HG02943 (cell line): Measurements from ENCODE around the gene SH3RF3.

Source experiments
- ATAC-seq: cut with Tn5 transposase; IDR thresholded peaks from one replicate; pipeline ENCODE4 v1.9.1; 2021; ENCODE audit warnings: mild to moderate bottlenecking, low read depth, moderate library complexity; ENCODE audit not compliant: unreplicated experiment

The SH3RF3 gene

GRCh38 chr2:109397893-109398292, 268.9 kb downstream of the SH3RF3 start:
- no peak for ATAC-seq

GRCh38 chr2:109398366-109399015, 269.5 kb downstream of the SH3RF3 start:
- ATAC-seq, result no peak

- no peak for ATAC-seq
These were observed 270.1 kb downstream of the SH3RF3 start for GRCh38 chr2:109399066-109399465.

- ATAC-seq, result no peak
These were observed 271.1 kb downstream of the SH3RF3 start for GRCh38 chr2:109400102-109400501.

- ATAC-seq, result no peak
These were observed 272.4 kb downstream of the SH3RF3 start for GRCh38 chr2:109401370-109401769.

- ATAC-seq, result no peak
These were observed 273.2 kb downstream of the SH3RF3 start for GRCh38 chr2:109402180-109402579.

- no peak for ATAC-seq
These were observed 274.2 kb downstream of the SH3RF3 start for GRCh38 chr2:109402980-109403840.

GRCh38 chr2:109403841-109404201, 274.8 kb downstream of the SH3RF3 start:
- no peak for ATAC-seq

GRCh38 chr2:109404681-109405080, 275.7 kb downstream of the SH3RF3 start:
- no peak for ATAC-seq

- ATAC-seq, result no peak
These were observed 276.9 kb downstream of the SH3RF3 start for GRCh38 chr2:109405873-109406272.

- ATAC-seq, result no peak
These were observed 277.3 kb downstream of the SH3RF3 start for GRCh38 chr2:109406301-109406700.

- no peak for ATAC-seq
These were observed 278.5 kb downstream of the SH3RF3 start for GRCh38 chr2:109407276-109408042.

- no peak for ATAC-seq
These were observed 279.0 kb downstream of the SH3RF3 start for GRCh38 chr2:109408043-109408335.

GRCh38 chr2:109409321-109410038, 280.5 kb downstream of the SH3RF3 start:
- ATAC-seq, result no peak

- no peak for ATAC-seq
These were observed 281.2 kb downstream of the SH3RF3 start for GRCh38 chr2:109410039-109410815.

GRCh38 chr2:109411640-109412325, 282.8 kb downstream of the SH3RF3 start:
- no peak for ATAC-seq

GRCh38 chr2:109415581-109416013, 286.6 kb downstream of the SH3RF3 start:
- ATAC-seq, result no peak

GRCh38 chr2:109417701-109418335, 288.8 kb downstream of the SH3RF3 start:
- no peak for ATAC-seq

- no peak for ATAC-seq
These were observed 289.7 kb downstream of the SH3RF3 start for GRCh38 chr2:109418716-109419115.
